Measurements from ENCODE around the gene HTT. TPM values are rescaled to one million over a fixed set of nuclear protein-coding genes. Genes with fewer than 3 reads are reported as not detected.
A peak's percentile ranks its signal among the peaks of the same experiment; 100 is the strongest.

HTT gene
- total and polyA plus RNA-seq, 9 of the 15 experiments (the other 6 are each of a cell fraction or from before 2014, with no cell fraction given) = 0.66 to 31.6 (median 14.7) TPM

DNA sequence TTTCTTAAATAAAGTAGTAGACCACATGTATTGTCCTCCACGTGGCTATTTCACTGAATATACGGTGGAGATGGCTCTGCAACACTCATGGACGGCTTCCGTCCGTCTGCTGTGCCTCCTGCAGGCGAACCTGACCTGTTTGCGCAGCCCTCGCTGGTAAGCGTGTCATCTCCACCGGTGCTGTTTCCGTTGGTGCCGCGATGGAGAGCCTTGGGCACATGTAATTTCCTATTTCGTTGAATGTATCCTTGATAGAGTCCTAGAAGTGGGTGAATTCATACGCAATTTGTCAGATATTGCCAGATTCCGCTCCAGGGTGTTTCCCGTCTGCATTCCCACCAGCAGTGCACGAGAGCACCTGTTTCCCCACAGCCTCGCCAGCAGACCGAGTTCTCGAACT, 48.6 kb upstream of the HTT start:
- CTCF ChIA-PET (ENCODE audit: low intra/inter-chr PET ratio) = no interaction called here
- ATAC-seq = peak; percentile 49; the same call in 1 of the 3 replicates
- in situ Hi-C loops (cut with MboI) = no loop called here

More for the DNA sequence above, 48.6 kb upstream of the HTT start:
- Histone ChIP-seq H3K9me3 (replicated peaks; ENCODE audit: control insufficient read depth, insufficient read depth, low read depth, low read length) (0 out of 2 replicates have a peak, but pooled peaks cover 2% of the 10 kb centered on the region), H3K27me3 (ENCODE audit: control insufficient read depth in 2 of 2, insufficient read depth in 2 of 2, low read length in 2 of 2) (peaks cover 50 to 81% of the 10 kb centered on the region in 2 experiments), H3K4me2 (ENCODE audit: insufficient read depth, low read length) (no peak overlapping the region), H3K36me3 (ENCODE audit: control insufficient read depth, insufficient read depth, low read length) (no peaks in the 10 kb centered on the region), H3K4me3 (no peak overlapping the region), H3K9me1 (ENCODE audit: control insufficient read depth, insufficient read depth, low read length) (no peaks in the 10 kb centered on the region), H3K79me2 (ENCODE audit: control insufficient read depth, insufficient read depth, low read length) (no peaks in the 10 kb centered on the region), H3K4me1 (replicated peaks in 1 of 2; ENCODE audit: control insufficient read depth in 2 of 2, insufficient read depth in 2 of 2, low read length in 2 of 2) (no peaks in the 10 kb centered on the region; a peak in 1 of 5 replicates), H3K27ac (ENCODE audit: extremely low read depth, low read depth, low read length) (no peak overlapping the region), H4K20me1 (replicated peaks; ENCODE audit: control insufficient read depth, insufficient read depth, low read length) (no peaks in the 10 kb centered on the region; the same call in 1 of the 2 replicates), H2AFZ (ENCODE audit: low read depth, low read length) (no peak overlapping the region), H3K9ac (ENCODE audit: insufficient read depth in 1 of 2, low read depth in 2 of 2, low read length in 2 of 2) (no peak overlapping the region)
- POLR2A ChIA-PET = no interaction called here
- FAIRE-seq (no peak), DNase-seq (ENCODE audit: extremely low read depth in 1 of 4, low spot score in 3 of 4) (no peak)
- no TSS peak for BruUV-seq (replicated peaks)
- 19% methylated on average over 20 of the region's 21 CpGs for WGBS (ENCODE audit: insufficient coverage, low coverage, missing lambda C conversion rate)
- TF ChIP-seq RNF2 (IDR thresholded peaks at IDR 0.05) (peak; percentile 68; the same call in 1 of the 2 replicates), E2F6 (IDR thresholded peaks at IDR 0.05; ENCODE audit: borderline replicate concordance in 1 of 2, extremely low read depth in 1 of 2, insufficient read depth in 1 of 2, insufficient read length in 1 of 2, low read depth in 1 of 2, low read length in 1 of 2, poor library complexity in 1 of 2, severe bottlenecking in 1 of 2) (peak in 1 of 2 experiments; percentile 9), ZFP36 (IDR thresholded peaks at IDR 0.05; ENCODE audit: low read depth, low read length, partially characterized antibody) (peak; percentile 37), CBX2 (IDR thresholded peaks at IDR 0.05; ENCODE audit: insufficient read depth, low read length, poor library complexity, severe bottlenecking) (peak; percentile 87), CBX8 (IDR thresholded peaks at IDR 0.05; ENCODE audit: borderline replicate concordance, extremely low read depth, low read depth, low read length, poor library complexity, severe bottlenecking) (peak; percentile 83), GATAD2B (IDR thresholded peaks at IDR 0.05; ENCODE audit: borderline replicate concordance) (no peak)
- intact Hi-C loops (cut with micrococcal nuclease) = no loop called here
